HepG2 (cell line): ENCODE measurements around the gene SALL4. TPM values are rescaled to one million over a fixed set of nuclear protein-coding genes. Genes with fewer than 3 reads are reported as not detected.

ENCODE experiments used
- AHDC1 ChIP-seq: sonication (generic); formaldehyde crosslinking; IDR thresholded peaks from 2 replicates; pipeline ENCODE4 v1.5.1; 2020; ENCODE audit warnings: mild to moderate bottlenecking, missing genetic modification reagents, borderline replicate concordance
- ARID4A ChIP-seq: sonication (generic); formaldehyde crosslinking; IDR thresholded peaks from 2 replicates; pipeline ENCODE4 v1.5.0; 2020; ENCODE audit warnings: mild to moderate bottlenecking, missing genetic modification reagents, borderline replicate concordance
- CREB3 ChIP-seq: sonication (generic); formaldehyde crosslinking; IDR thresholded peaks from 2 replicates; pipeline ENCODE4 v1.5.0; 2020; ENCODE audit warnings: missing genetic modification reagents
- HINFP ChIP-seq: sonication (generic); formaldehyde crosslinking; IDR thresholded peaks from 2 replicates; pipeline ENCODE4 v1.4.0; 2020; ENCODE audit warnings: low read depth, mild to moderate bottlenecking, missing genetic modification reagents
- KMT2A ChIP-seq: sonication (generic); formaldehyde crosslinking; IDR thresholded peaks from 2 replicates; pipeline ENCODE4 v1.4.0; 2020; ENCODE audit warnings: missing genetic modification reagents
- RXRA ChIP-seq: sonication (generic); formaldehyde crosslinking; IDR thresholded peaks from 2 replicates; pipeline ENCODE4 v1.5.1; 2020; ENCODE audit warnings: missing genetic modification reagents
- ZBTB33 ChIP-seq: sonication (generic); formaldehyde crosslinking; IDR thresholded peaks from 2 replicates; pipeline ENCODE4 v1.4.0; 2020; ENCODE audit warnings: missing genetic modification reagents
- ZKSCAN5 ChIP-seq: sonication (generic); formaldehyde crosslinking; IDR thresholded peaks from 2 replicates; pipeline ENCODE4 v1.5.1; 2020; ENCODE audit warnings: mild to moderate bottlenecking, missing genetic modification reagents
- ZNF547 ChIP-seq: sonication (generic); formaldehyde crosslinking; IDR thresholded peaks from 2 replicates; pipeline ENCODE4 v1.5.1; 2020; ENCODE audit warnings: mild to moderate bottlenecking, missing genetic modification reagents
- ZNF772 ChIP-seq: sonication (generic); formaldehyde crosslinking; IDR thresholded peaks from 2 replicates; pipeline ENCODE4 v1.5.0; 2020; ENCODE audit warnings: mild to moderate bottlenecking, missing genetic modification reagents
- polyA plus RNA-seq, 8 experiments: library from polyadenylated mRNA; depleted of rRNA in 3 of 8; stranded (reverse) in 7 of 8; unstranded in 1 of 8; fragments of >200 nt; fragmentation: Illumina TruSeq in 4 of 8; extraction: Trizol in 4 of 8; gene quantifications; 2 replicates each; pipeline versions ENCODE4 v1.2.1 to v1.2.3, GENCODE V29; 2011 to 2016; ENCODE audit warnings: low read depth in 4 of 8, missing spikeins in 1 of 8, mixed read lengths in 1 of 8; ENCODE audit not compliant: insufficient read depth in 1 of 8
- total RNA-seq, 5 experiments: library from RNA; depleted of rRNA; stranded (reverse); fragments of >200 nt; fragmentation: Illumina TruSeq; extraction: Trizol; gene quantifications; 2 replicates each; pipeline ENCODE4 v1.2.3, GENCODE V29; 2016; ENCODE audit warnings: low read depth in 1 of 5

SALL4 gene
- total and polyA plus RNA-seq, 2 of the 13 experiments (the other 11 are each of a cell fraction or from before 2014, with no cell fraction given) = 0.33 to 1.8 TPM

GRCh38 chr20:51767867-51768758 lies 34.2 kb downstream of the SALL4 start, which contains the start of gene ATP9A (continued):
- no peak for TF ChIP-seq ZBTB33 (CRISPR knock-in tag)
- TF ChIP-seq ZNF772 (CRISPR knock-in tag) = 0 out of 2 replicates have a peak, but pooled peaks have one; percentile 39
- no peak for TF ChIP-seq KMT2A (CRISPR knock-in tag)
- no peak; the same call in 1 of the 2 replicates for TF ChIP-seq HINFP (CRISPR knock-in tag)
- TF ChIP-seq ZNF547 (CRISPR knock-in tag) = 0 out of 2 replicates have a peak, but pooled peaks have one; percentile 29
- no peak; the same call in 1 of the 2 replicates for TF ChIP-seq ARID4A (CRISPR knock-in tag)
- 0 out of 2 replicates have a peak, but pooled peaks have one; percentile 16 for TF ChIP-seq AHDC1
- TF ChIP-seq CREB3 (CRISPR knock-in tag) = peak; percentile 77; the same call in 1 of the 2 replicates
- 0 out of 2 replicates have a peak, but pooled peaks have one; percentile 25 for TF ChIP-seq RXRA (CRISPR knock-in tag)
- no peak for TF ChIP-seq ZKSCAN5 (CRISPR knock-in tag)
